Stimulated activated naive B cell treated with anti-CD40 and anti-IgM and Interleukin-4, amounts not matched to agents 10 μg/mL and 1 μg/mL and 100 μg/mL, for 72 hours (primary cell): Measurements from ENCODE around the gene RETREG1.

Experiments used
- ATAC-seq, 2 donors: fragments of 150-1000 bp; cut with Tn5 transposase; replicated peaks; 2 replicates each; pipeline ENCODE4 v1.10.0; 2021; ENCODE audit warnings: moderate library complexity in 1 of 2
- DNase-seq: peaks from one replicate; pipeline ENCODE4 v3.0.0; 2021
- H3K27ac Mint-ChIP-seq: one replicate; pipeline ENCODE4 v1.8.0; 2022; ENCODE audit warnings: mild to moderate bottlenecking, mixed read lengths
- H3K27me3 Mint-ChIP-seq, 2 donors: one replicate each; pipeline ENCODE4 v1.8.0; 2022; ENCODE audit warnings: mixed read lengths in 2 of 2
- H3K36me3 Mint-ChIP-seq, 2 donors: one replicate each; pipeline ENCODE4 v1.8.0; 2022; ENCODE audit warnings: mixed read lengths in 2 of 2, mild to moderate bottlenecking in 1 of 2
- H3K4me1 Mint-ChIP-seq, 2 donors: one replicate each; pipeline ENCODE4 v1.8.0; 2022; ENCODE audit warnings: mixed read lengths in 2 of 2, mild to moderate bottlenecking in 1 of 2
- H3K4me3 Mint-ChIP-seq, 2 donors: one replicate each; pipeline ENCODE4 v1.8.0; 2022; ENCODE audit warnings: mild to moderate bottlenecking in 2 of 2, mixed read lengths in 2 of 2, moderate library complexity in 1 of 2
- H3K9me3 Mint-ChIP-seq, 2 donors: one replicate each; pipeline ENCODE4 v1.8.0; 2022; ENCODE audit warnings: mixed read lengths in 2 of 2, mild to moderate bottlenecking in 1 of 2

Gene RETREG1

DNA sequence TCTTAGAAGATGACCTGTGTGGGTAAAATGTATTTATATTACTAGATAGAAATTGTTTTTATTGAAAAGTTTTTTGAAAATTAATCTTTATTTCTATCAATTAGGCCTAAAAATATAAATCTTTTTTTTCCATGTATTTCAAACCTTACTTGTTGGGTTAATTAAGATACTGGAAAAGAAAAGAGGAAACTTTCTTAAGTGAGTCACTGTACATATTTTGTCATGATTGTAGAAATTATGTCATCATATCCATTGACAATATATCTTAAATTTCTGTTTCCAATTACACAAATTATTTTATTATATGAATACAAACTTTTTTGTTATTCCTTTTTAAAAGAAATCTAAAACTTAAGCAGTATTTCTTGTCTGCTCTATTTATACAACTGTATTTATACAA is 53.1 kb downstream of the RETREG1 start:
- no peaks in the 10 kb centered on the region for H3K27me3 Mint-ChIP-seq
- peaks cover 4 to 11% of the 10 kb centered on the region in 2 donors for H3K4me1 Mint-ChIP-seq
- no peaks in the 10 kb centered on the region for H3K9me3 Mint-ChIP-seq
- no peak for ATAC-seq
- no peak overlapping the region for H3K4me3 Mint-ChIP-seq
- H3K36me3 Mint-ChIP-seq = peaks cover 7 to 17% of the 10 kb centered on the region in 2 donors
- H3K27ac Mint-ChIP-seq = no peak overlapping the region
- DNase-seq = no peak

DNA sequence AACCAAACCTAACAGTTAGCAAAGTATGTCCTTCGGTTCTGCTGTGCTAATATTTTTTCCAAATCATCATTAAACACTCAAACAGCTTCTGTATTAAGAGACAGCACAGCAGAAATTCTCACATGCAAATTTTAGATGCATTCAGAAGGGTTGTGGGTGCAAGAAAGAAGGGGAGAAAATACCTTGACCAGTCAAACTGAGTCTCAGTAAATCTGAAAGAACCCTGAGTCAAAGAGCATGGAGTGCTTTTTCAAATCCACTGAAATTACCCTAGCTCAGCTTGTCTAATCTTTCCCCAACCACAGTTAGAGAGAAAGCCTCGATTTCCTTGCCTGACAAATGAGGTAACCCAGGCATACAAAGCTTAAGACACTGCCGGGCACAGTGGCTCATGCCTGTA is 55.1 kb downstream of the RETREG1 start:
- no peak for DNase-seq
- Mint-ChIP-seq H3K4me1 (peaks cover 4 to 10% of the 10 kb centered on the region in 2 donors), H3K36me3 (peaks cover 3 to 5% of the 10 kb centered on the region in 2 donors), H3K27me3 (no peaks in the 10 kb centered on the region), H3K27ac (no peak overlapping the region), H3K4me3 (no peak overlapping the region), H3K9me3 (no peaks in the 10 kb centered on the region)
- ATAC-seq = peak; percentile 46 to 78

DNA sequence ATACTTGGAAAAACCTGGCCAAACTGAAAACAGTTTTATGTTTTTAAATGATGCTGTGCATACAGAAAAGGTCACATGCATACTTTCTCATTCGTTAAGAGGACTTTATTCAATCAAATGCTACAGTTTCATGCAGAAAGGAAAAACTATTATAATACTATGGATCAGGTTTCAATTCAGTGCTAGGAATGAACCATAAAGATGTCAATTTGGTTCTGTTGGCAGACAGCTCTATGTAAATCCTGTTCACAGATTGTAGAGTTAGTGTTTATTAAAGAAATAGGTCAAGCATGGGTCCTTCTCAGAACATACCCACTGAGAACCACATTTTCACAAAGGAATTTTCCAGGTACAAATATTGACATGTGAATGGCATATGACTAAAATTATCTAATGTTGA is 57.1 kb downstream of the RETREG1 start:
- peaks cover 0 to 4% of the 10 kb centered on the region in 2 donors for H3K36me3 Mint-ChIP-seq
- peaks cover 5% of the 10 kb centered on the region in 2 donors for H3K4me1 Mint-ChIP-seq
- ATAC-seq (no peak), DNase-seq (no peak)
- no peaks in the 10 kb centered on the region for H3K9me3 Mint-ChIP-seq
- H3K27me3 Mint-ChIP-seq = no peaks in the 10 kb centered on the region
- no peak overlapping the region for H3K4me3 Mint-ChIP-seq
- H3K27ac Mint-ChIP-seq = no peak overlapping the region

DNA sequence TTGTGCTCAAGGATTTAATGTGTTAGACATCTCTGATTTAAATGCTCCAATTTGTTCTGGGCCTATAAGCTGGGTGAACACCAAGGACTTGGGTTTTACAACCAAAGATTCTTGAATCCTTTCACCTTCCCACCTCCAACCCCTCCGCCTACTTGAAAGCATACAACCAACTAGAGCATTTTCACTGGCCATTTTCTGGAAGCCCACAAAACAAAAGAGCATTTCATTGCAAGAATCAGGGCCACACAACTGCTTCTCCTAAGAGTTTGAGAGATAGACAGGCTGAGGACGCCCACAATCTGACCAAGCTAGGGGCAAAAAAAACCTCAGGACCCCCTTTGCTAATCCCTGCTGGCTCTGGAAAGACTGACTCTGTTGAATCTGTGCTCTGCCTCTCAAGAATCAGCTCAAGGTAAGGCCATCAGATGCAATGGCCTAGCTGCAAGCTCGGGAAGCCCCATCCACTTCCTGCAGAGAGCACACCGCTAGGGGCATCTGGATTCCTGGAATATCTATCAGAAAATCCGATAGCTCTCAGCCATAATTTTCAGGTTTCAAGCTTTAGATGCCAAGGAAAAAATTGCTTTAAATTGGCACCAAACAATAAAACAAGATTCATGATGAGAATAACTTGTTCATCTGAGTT is 57.7 kb downstream of the RETREG1 start:
- Mint-ChIP-seq H3K4me1 (peaks cover 6% of the 10 kb centered on the region in 2 donors), H3K4me3 (no peak overlapping the region), H3K27ac (no peak overlapping the region), H3K36me3 (peaks cover 0 to 4% of the 10 kb centered on the region in 2 donors), H3K9me3 (no peaks in the 10 kb centered on the region), H3K27me3 (no peaks in the 10 kb centered on the region)
- ATAC-seq (no peak), DNase-seq (no peak)

DNA sequence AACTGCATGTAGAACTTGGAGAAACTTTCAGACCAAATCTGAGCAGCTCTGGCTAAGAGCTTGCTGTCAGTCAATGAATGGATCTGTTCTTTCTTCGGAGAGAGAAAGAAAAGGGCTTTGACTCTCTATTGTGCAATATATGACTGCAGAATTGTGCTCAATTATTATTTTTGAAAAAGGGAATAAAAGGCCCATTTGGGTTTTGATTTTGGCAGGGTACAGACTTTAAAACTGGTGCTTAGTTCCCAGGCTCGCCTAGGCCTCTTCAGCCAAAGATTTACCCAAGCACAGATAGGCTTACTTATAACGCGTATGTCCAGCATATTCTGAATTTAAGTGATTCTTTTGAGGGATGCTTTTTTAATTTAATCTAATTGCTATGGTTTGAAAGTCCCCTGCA is 59.3 kb downstream of the RETREG1 start:
- Mint-ChIP-seq H3K27ac (peak overlapping the region; percentile 71), H3K4me3 (no peak overlapping the region), H3K9me3 (no peaks in the 10 kb centered on the region), H3K36me3 (peaks cover 0 to 1% of the 10 kb centered on the region in 2 donors), H3K4me1 (peaks cover 13% of the 10 kb centered on the region in 2 donors), H3K27me3 (no peaks in the 10 kb centered on the region)
- DNase-seq = no peak
- ATAC-seq = no peak

DNA sequence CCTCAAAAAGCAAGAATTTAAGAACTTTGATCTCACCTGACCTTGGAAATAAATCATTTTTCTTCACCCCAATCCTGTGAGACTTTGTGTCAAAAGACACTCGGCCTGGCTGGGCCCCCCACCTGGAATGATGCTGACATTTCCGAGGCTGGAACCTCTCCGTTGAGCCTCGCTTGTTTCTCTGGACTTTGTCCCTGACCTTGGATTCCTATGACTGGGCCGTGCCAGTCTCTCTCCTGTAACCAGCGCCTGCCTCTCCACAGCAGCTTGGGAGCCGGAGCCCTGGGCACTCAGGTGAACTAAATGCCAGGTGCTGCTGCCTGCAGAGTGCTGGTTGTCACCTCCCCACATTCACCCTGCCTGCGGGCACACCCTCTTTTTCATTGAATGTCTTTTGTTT is 62.7 kb downstream of the RETREG1 start:
- H3K27me3 Mint-ChIP-seq = no peaks in the 10 kb centered on the region
- H3K9me3 Mint-ChIP-seq = no peaks in the 10 kb centered on the region
- H3K36me3 Mint-ChIP-seq = peaks cover 0 to 5% of the 10 kb centered on the region in 2 donors
- DNase-seq (no peak), ATAC-seq (no peak)
- H3K4me1 Mint-ChIP-seq = peaks cover 15% of the 10 kb centered on the region in 2 donors
- peak overlapping the region; percentile 51 for H3K27ac Mint-ChIP-seq
- no peak overlapping the region for H3K4me3 Mint-ChIP-seq

DNA sequence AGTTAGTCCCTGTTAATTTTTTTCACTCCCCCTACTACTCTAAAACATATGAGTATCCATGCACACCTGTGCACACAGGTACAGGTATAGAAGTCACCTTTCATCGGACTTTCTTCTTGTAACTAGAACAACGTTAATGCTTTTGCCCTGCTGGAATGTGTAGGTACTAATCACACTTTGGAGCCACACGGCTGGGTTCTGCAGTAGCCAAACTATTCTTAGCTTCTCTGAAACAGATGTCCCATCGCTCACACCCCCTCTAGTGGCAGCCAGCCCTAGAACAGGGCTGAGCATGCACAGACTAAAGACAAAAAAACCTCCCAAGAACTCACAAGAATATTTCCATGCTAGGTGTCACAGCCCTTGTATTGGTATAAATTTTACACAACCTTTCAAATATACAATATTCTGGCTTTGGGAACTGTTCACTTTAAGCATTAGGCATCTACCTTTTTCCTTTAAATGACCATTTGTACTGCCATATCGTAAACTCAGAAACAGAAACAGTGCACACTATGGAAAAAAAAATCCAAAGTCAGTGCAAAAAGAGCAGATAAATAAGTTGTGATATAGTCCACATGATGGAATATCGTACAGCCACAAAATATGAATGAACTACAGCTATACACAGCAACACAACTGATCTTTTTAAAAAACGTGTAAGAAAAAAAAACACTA is 64.0 kb downstream of the RETREG1 start:
- peak; percentile 90 to 94 for ATAC-seq
- peaks cover 15% of the 10 kb centered on the region in 2 donors for H3K4me1 Mint-ChIP-seq
- no peaks in the 10 kb centered on the region for H3K27me3 Mint-ChIP-seq
- no peak overlapping the region for H3K27ac Mint-ChIP-seq
- H3K9me3 Mint-ChIP-seq = no peaks in the 10 kb centered on the region
- DNase-seq = peak; percentile 53
- H3K4me3 Mint-ChIP-seq = no peak overlapping the region
- peaks cover 0 to 5% of the 10 kb centered on the region in 2 donors for H3K36me3 Mint-ChIP-seq

DNA sequence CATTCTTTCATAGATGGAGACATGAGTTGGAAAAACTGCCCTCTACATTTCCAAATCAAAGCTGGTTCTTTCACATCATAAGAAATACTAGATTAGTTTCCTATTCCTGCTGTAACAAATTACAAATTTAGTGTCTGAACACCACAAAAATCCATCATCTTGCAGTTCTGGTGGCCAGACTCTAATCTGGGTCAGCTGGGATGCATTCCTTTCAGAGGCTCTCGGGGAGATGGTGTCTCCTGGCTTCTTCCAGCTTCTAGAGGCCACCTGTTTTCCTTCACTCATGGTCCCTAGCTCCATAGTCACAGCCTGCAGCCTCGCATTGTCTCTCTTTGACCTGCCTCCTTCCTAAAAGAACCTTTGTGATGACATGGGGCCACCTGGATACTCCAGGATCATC is 65.2 kb downstream of the RETREG1 start:
- DNase-seq = no peak
- no peak for ATAC-seq
- no peaks in the 10 kb centered on the region for H3K27me3 Mint-ChIP-seq
- no peaks in the 10 kb centered on the region for H3K9me3 Mint-ChIP-seq
- H3K36me3 Mint-ChIP-seq = peaks cover 0 to 5% of the 10 kb centered on the region in 2 donors
- H3K4me1 Mint-ChIP-seq = peaks cover 15% of the 10 kb centered on the region in 2 donors
- H3K4me3 Mint-ChIP-seq = no peak overlapping the region
- H3K27ac Mint-ChIP-seq = no peak overlapping the region

DNA sequence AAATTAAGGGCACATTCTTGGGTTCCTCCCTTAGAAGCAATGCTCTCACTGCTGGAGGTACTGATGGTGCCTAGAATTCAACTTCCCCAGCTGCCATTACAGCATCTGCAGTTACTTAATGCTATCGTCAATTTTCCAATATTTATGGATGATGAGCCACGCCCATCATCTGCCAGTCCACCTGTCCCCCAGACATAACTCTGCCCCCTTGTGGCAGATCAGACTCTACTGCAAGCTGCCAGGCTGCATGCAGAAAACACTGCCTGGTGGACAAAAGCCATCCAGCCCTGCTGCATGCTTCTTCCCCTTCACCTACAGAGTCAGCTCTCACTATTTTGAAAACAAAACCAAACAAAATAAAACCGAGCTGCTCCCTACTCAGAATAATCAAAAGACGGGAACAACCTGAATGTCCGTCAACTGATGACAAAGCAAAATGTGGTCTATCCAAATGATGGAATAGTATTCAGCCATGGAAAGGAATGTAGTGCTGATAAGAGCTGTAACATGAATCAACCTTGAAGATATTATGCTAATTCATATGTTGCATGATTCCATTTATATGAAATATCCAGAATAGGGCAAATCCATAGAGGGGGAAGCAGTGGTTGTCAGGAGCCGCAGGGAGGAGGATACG is 66.4 kb downstream of the RETREG1 start:
- H3K36me3 Mint-ChIP-seq = peaks cover 0 to 5% of the 10 kb centered on the region in 2 donors
- H3K9me3 Mint-ChIP-seq = no peaks in the 10 kb centered on the region
- H3K4me1 Mint-ChIP-seq = peaks cover 14 to 15% of the 10 kb centered on the region in 2 donors
- H3K4me3 Mint-ChIP-seq = no peak overlapping the region
- H3K27ac Mint-ChIP-seq = no peak overlapping the region
- H3K27me3 Mint-ChIP-seq = no peaks in the 10 kb centered on the region
- ATAC-seq (peak; percentile 60 to 64), DNase-seq (peak; percentile 21)

DNA sequence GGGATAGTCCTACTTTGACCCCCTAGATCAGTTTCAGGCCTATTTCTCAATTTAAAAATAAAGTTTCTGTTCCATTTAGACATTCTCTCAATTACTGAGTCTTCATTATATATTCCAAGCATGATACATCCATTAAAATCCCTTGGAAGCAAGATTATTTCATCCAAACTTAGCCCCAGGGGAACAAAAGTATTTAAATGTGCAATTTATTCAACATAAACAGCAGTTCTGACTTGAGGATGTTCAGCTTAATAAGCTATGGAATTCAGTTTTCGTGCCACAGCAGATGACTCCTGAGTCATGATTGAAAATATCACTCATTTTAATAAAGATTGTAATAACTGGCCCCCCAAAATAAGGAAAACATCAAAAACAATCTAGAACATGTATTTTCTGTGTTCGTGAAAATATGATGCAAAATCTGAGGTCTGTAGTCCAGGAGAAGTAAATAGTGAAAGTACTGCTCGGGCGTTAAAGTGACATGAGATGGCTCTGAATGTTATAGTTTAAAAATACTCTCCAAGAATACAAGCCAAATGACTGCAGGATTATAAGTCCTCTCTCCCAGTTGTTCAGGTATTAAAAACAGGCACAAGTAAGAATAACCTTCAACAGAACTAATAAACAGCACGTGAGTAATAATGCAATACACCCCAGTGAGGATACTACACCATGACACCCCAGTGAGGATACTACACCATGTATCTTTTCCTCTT is 67.1 kb downstream of the RETREG1 start:
- no peak for ATAC-seq
- Mint-ChIP-seq H3K27ac (no peak overlapping the region), H3K9me3 (no peaks in the 10 kb centered on the region), H3K4me1 (peaks cover 10 to 11% of the 10 kb centered on the region in 2 donors), H3K4me3 (peak overlapping the region in 1 of 2 donors; percentile 2), H3K27me3 (no peaks in the 10 kb centered on the region), H3K36me3 (peaks cover 0 to 5% of the 10 kb centered on the region in 2 donors)
- DNase-seq = no peak

DNA sequence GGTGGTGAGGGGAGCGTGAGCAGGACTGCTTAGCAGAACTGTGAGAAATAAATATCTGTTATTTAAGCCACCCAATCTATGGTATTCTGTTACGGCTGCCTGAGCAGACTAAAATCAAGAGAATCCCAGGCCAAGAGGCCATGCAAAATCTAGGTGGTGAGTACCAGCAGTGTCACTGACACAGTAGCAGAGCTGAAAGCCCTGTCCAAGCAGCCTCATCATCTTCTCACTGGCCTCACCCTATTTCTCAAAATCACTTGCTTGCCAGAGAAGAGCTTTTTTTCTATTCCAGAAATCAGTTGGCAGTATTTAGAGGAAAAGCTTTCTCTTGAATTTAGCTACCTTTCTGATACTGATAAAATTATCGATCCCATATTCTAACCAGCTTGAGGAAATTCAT is 68.0 kb downstream of the RETREG1 start:
- no peaks in the 10 kb centered on the region for H3K9me3 Mint-ChIP-seq

DNA sequence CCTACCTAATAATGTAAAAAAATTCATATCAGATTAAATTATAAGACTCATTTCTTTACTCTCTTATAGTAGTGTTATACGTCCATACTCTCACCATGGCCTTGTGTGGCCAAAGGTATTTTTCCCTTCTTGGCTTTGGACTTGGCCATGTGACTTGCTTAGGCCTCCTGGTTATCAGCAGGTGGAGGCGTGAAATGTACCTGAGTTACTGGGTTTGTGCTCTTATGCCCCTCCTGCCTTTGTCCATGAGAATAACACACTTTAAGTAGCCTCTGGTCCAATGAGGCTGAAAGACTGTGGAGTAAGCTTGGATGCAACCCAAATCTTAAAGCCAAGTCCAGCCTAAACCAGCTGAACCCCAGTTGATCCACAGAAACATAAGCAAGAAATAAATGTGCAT is 68.7 kb downstream of the RETREG1 start:
- peaks cover 10 to 12% of the 10 kb centered on the region in 2 donors for H3K4me1 Mint-ChIP-seq
- H3K36me3 Mint-ChIP-seq = peaks cover 0 to 5% of the 10 kb centered on the region in 2 donors
- ATAC-seq = no peak
- H3K9me3 Mint-ChIP-seq = no peaks in the 10 kb centered on the region
- H3K27ac Mint-ChIP-seq = no peak overlapping the region
- DNase-seq = no peak
- H3K4me3 Mint-ChIP-seq = no peak overlapping the region
- H3K27me3 Mint-ChIP-seq = no peaks in the 10 kb centered on the region

More for the DNA sequence above, 68.0 kb downstream of the RETREG1 start:
- H3K36me3 Mint-ChIP-seq = peaks cover 0 to 5% of the 10 kb centered on the region in 2 donors
- DNase-seq (no peak), ATAC-seq (no peak)
- peaks cover 10 to 12% of the 10 kb centered on the region in 2 donors for H3K4me1 Mint-ChIP-seq
- H3K27me3 Mint-ChIP-seq = no peaks in the 10 kb centered on the region
- no peak overlapping the region for H3K4me3 Mint-ChIP-seq
- no peak overlapping the region for H3K27ac Mint-ChIP-seq

DNA sequence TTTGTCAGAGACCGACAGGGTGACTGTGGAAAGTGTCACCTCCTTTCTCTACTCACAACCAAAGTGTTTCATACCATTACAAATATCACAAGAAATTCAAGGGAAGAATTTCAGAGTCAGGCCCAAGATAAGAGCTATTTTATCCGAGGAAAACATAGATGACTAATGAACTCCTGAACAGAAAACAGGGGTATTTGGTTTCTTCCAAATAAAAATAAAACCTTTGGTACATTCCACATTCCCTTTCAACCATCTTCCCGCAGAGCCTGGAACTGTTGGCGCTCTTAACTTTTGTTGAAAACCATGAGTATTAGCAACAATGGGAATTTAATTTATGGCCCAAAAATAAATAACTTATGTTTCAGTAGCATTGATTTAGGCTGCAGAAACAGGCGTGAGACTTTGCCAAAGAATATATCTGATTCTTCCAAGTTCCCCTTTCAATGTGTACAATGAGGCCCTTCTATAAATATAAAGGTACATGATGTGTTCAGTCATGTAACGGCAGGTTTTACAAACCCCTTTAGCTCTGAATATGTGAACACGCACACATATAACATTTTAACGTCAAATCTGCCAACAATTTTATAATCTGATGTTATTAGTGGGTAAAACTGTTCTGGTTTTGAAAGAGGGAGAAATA is 69.5 kb downstream of the RETREG1 start:
- DNase-seq (no peak), ATAC-seq (no peak)
- Mint-ChIP-seq H3K9me3 (no peaks in the 10 kb centered on the region), H3K36me3 (peaks cover 0 to 5% of the 10 kb centered on the region in 2 donors), H3K4me3 (no peak overlapping the region), H3K4me1 (peaks cover 4 to 5% of the 10 kb centered on the region in 2 donors), H3K27ac (no peak overlapping the region), H3K27me3 (no peaks in the 10 kb centered on the region)

DNA sequence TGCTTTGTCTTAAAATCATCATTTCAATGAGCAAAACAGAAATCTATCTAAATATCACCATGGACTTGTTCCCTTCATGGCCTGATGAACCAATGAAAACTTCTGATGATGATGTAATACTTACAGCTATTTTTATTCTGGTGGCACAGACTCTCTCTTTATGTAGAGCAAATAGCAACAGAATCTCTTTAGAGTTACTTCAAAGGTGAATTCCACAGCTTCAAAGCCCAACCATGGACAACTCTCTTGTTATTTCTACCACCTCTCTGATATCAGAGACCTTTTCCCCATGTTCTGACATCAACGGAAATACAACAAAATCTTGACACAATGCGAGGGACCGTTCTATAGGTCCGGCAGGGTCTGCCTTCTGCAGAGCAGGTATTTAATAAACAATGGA is 70.1 kb downstream of the RETREG1 start:
- no peak for DNase-seq
- H3K4me3 Mint-ChIP-seq = no peak overlapping the region
- H3K36me3 Mint-ChIP-seq = peaks cover 0 to 5% of the 10 kb centered on the region in 2 donors
- no peaks in the 10 kb centered on the region for H3K9me3 Mint-ChIP-seq
- peaks cover 8 to 9% of the 10 kb centered on the region in 2 donors for H3K4me1 Mint-ChIP-seq
- no peaks in the 10 kb centered on the region for H3K27me3 Mint-ChIP-seq
- no peak for ATAC-seq
- H3K27ac Mint-ChIP-seq = no peak overlapping the region
